SK-N-MC (cell line): ENCODE results near the gene NPNT.
A peak's percentile ranks its signal among the peaks of the same experiment; 100 is the strongest.

ENCODE experiments used
- DNase-seq: peaks from one replicate; pipeline ENCODE4 v3.0.0-alpha.2; 2011; ENCODE audit warnings: low read depth, low spot score
- H3K27ac ChIP-seq: fragments of 200-600 bp; sonication (generic); 2 replicates; pipeline ENCODE4 v1.5.1; 2016; ENCODE audit warnings: mixed run types
- H3K36me3 ChIP-seq: fragments of 200-600 bp; sonication (generic); 2 replicates; pipeline ENCODE4 v1.6.1; 2017; ENCODE audit warnings: antibody characterized with exemption, low read length, mixed read lengths; ENCODE audit not compliant: insufficient read depth
- H3K4me3 ChIP-seq: fragments of 200-600 bp; sonication (generic); 2 replicates; pipeline ENCODE4 v1.5.1; 2016
- H3K9ac ChIP-seq: fragments of 200-600 bp; sonication (generic); 2 replicates; pipeline ENCODE4 v1.8.0; 2017; ENCODE audit warnings: mixed run types, mixed read lengths; ENCODE audit not compliant: insufficient read length
- H3K9me3 ChIP-seq: fragments of 200-600 bp; sonication (generic); 2 replicates; pipeline ENCODE4 v1.6.1; 2017; ENCODE audit warnings: low read depth, mild to moderate bottlenecking, antibody characterized with exemption, low read length, moderate library complexity, mixed read lengths
- EZH2 ChIP-seq: fragments of 200-600 bp; sonication (generic); IDR thresholded peaks from one replicate; pipeline ENCODE4 v1.6.1; 2017; ENCODE audit warnings: antibody characterized with exemption
- FOXP2 ChIP-seq: optimal IDR thresholded peaks from 2 replicates; pipeline ENCODE3; 2011; ENCODE audit warnings: mild to moderate bottlenecking, moderate library complexity; ENCODE audit not compliant: insufficient read depth; ENCODE audit errors: extremely low read length, control extremely low read depth
- POLR2AphosphoS5 ChIP-seq: IDR thresholded peaks from 2 replicates; pipeline ENCODE4 v1.6.1; 2012; ENCODE audit warnings: mild to moderate bottlenecking, low read depth, low read length, borderline replicate concordance

NPNT gene

GRCh38 chr4:105992641-105993305 lies 97.5 kb downstream of the NPNT start:
- H3K4me3 ChIP-seq, result no peak overlapping the region
- TF ChIP-seq EZH2 (no peak), FOXP2 (no peak), POLR2AphosphoS5 (no peak)
- H3K9me3 ChIP-seq, result no peaks in the 10 kb centered on the region
- H3K27ac ChIP-seq, result no peak overlapping the region
- DNase-seq, result no peak
- no peaks in the 10 kb centered on the region for H3K36me3 ChIP-seq
- H3K9ac ChIP-seq, result no peak overlapping the region

GRCh38 chr4:105994061-105994460 lies 98.8 kb downstream of the NPNT start:
- no peak for TF ChIP-seq EZH2
- TF ChIP-seq FOXP2, result no peak
- no peak for TF ChIP-seq POLR2AphosphoS5
- no peak for DNase-seq
- Histone ChIP-seq H3K4me3 (peak overlapping the region; percentile 58), H3K36me3 (no peaks in the 10 kb centered on the region), H3K9me3 (no peaks in the 10 kb centered on the region), H3K9ac (no peak overlapping the region), H3K27ac (no peak overlapping the region)

GRCh38 chr4:105994841-105995501 lies 99.7 kb downstream of the NPNT start:
- Histone ChIP-seq H3K9me3 (no peaks in the 10 kb centered on the region), H3K27ac (no peak overlapping the region), H3K36me3 (no peaks in the 10 kb centered on the region), H3K4me3 (no peak overlapping the region), H3K9ac (no peak overlapping the region)
- no peak for TF ChIP-seq FOXP2
- TF ChIP-seq EZH2, result no peak
- no peak for TF ChIP-seq POLR2AphosphoS5
- no peak for DNase-seq

GRCh38 chr4:105996845-105997244 lies 101.6 kb downstream of the NPNT start:
- H3K27ac ChIP-seq, result no peak overlapping the region
- no peak overlapping the region for H3K9ac ChIP-seq
- no peak for DNase-seq
- H3K36me3 ChIP-seq, result no peaks in the 10 kb centered on the region
- TF ChIP-seq FOXP2 (no peak), EZH2 (no peak), POLR2AphosphoS5 (no peak)
- no peaks in the 10 kb centered on the region for H3K9me3 ChIP-seq
- H3K4me3 ChIP-seq, result no peak overlapping the region

- TF ChIP-seq FOXP2, result no peak
- TF ChIP-seq EZH2, result no peak
- TF ChIP-seq POLR2AphosphoS5, result no peak
- Histone ChIP-seq H3K27ac (no peak overlapping the region), H3K9me3 (no peaks in the 10 kb centered on the region), H3K4me3 (no peak overlapping the region), H3K36me3 (no peaks in the 10 kb centered on the region), H3K9ac (no peak overlapping the region)
- DNase-seq, result no peak
These were observed 103.1 kb downstream of the NPNT start for GRCh38 chr4:105998171-105999063.

GRCh38 chr4:106002994-106003393 lies 107.7 kb downstream of the NPNT start:
- H3K9me3 ChIP-seq, result no peaks in the 10 kb centered on the region
- TF ChIP-seq EZH2 (no peak), POLR2AphosphoS5 (no peak), FOXP2 (no peak)
- no peak for DNase-seq
- H3K9ac ChIP-seq, result no peak overlapping the region
- no peak overlapping the region for H3K4me3 ChIP-seq
- H3K36me3 ChIP-seq, result no peaks in the 10 kb centered on the region
- no peak overlapping the region for H3K27ac ChIP-seq

GRCh38 chr4:106010761-106011160 lies 115.5 kb downstream of the NPNT start:
- Histone ChIP-seq H3K9ac (no peak overlapping the region), H3K27ac (no peak overlapping the region)
- TF ChIP-seq FOXP2, result no peak
- TF ChIP-seq POLR2AphosphoS5, result no peak
- TF ChIP-seq EZH2, result no peak

GRCh38 chr4:106011387-106011786 lies 116.1 kb downstream of the NPNT start:
- no peak for TF ChIP-seq EZH2
- TF ChIP-seq FOXP2, result no peak
- no peak for TF ChIP-seq POLR2AphosphoS5
- Histone ChIP-seq H3K36me3 (no peaks in the 10 kb centered on the region), H3K9me3 (no peaks in the 10 kb centered on the region), H3K4me3 (no peak overlapping the region), H3K9ac (no peak overlapping the region), H3K27ac (no peak overlapping the region)
- DNase-seq, result no peak

More at GRCh38 chr4:106010761-106011160, 115.5 kb downstream of the NPNT start:
- H3K36me3 ChIP-seq, result no peaks in the 10 kb centered on the region
- H3K4me3 ChIP-seq, result no peak overlapping the region
- no peaks in the 10 kb centered on the region for H3K9me3 ChIP-seq
- DNase-seq, result no peak
